ENCODE measurements around the gene SMIM11.
"Not testable (repeated sequence)": the region's sequence is repeated elsewhere in the genome, so short reads cannot be mapped to it uniquely, and the experiment has no call there.

Gene SMIM11

GRCh38 chr21:34355570-34355969 is 19.7 kb upstream of the SMIM11 start:
- DNase-seq (ENCODE audit: low read depth) = no peak

GRCh38 chr21:34357889-34358288 is 17.4 kb upstream of the SMIM11 start:
- DNase-seq (ENCODE audit: low read depth) = no peak

- no peak for DNase-seq (ENCODE audit: low read depth)
Observed at GRCh38 chr21:34358866-34359265, 16.4 kb upstream of the SMIM11 start.

- DNase-seq (ENCODE audit: low read depth) = no peak
Observed at GRCh38 chr21:34360488-34361241, 14.6 kb upstream of the SMIM11 start.

GRCh38 chr21:34362136-34362444 is 13.2 kb upstream of the SMIM11 start:
- no peak for DNase-seq (ENCODE audit: low read depth)

GRCh38 chr21:34362670-34363069 is 12.6 kb upstream of the SMIM11 start:
- no peak for DNase-seq (ENCODE audit: low read depth)

- DNase-seq (ENCODE audit: low read depth) = no peak
Observed at GRCh38 chr21:34363733-34364132, 11.6 kb upstream of the SMIM11 start, which contains the start of gene KCNE2. Gene KCNE2 (plus strand): TSS chr21:34364006. CDS start chr21:34370479, 6,473 bp downstream.

GRCh38 chr21:34364921-34365320 is 10.4 kb upstream of the SMIM11 start:
- DNase-seq (ENCODE audit: low read depth) = no peak

GRCh38 chr21:34365809-34366208 is 9.5 kb upstream of the SMIM11 start:
- DNase-seq (ENCODE audit: low read depth) = no peak

GRCh38 chr21:34367320-34367935 is 7.9 kb upstream of the SMIM11 start:
- DNase-seq (ENCODE audit: low read depth) = no peak

- no peak for DNase-seq (ENCODE audit: low read depth)
Observed at GRCh38 chr21:34369741-34370140, 5.6 kb upstream of the SMIM11 start.

- no peak for DNase-seq (ENCODE audit: low read depth)
Observed at GRCh38 chr21:34372321-34372720, 3.0 kb upstream of the SMIM11 start.

- not testable (repeated sequence) for DNase-seq (ENCODE audit: low read depth)
Observed at GRCh38 chr21:34374462-34374861, 845 bp upstream of the SMIM11 start.

- DNase-seq (ENCODE audit: low read depth) = not testable (repeated sequence)
Observed at GRCh38 chr21:34375619-34375972, 289 bp downstream of the SMIM11 start.

GRCh38 chr21:34383138-34383537 is 7.8 kb downstream of the SMIM11 start:
- DNase-seq (ENCODE audit: low read depth) = not testable (repeated sequence)

- not testable (repeated sequence) for DNase-seq (ENCODE audit: low read depth)
Observed at GRCh38 chr21:34383724-34384415, 8.6 kb downstream of the SMIM11 start.

- not testable (repeated sequence) for DNase-seq (ENCODE audit: low read depth)
Observed at GRCh38 chr21:34400522-34400921, 25.2 kb downstream of the SMIM11 start.

- not testable (repeated sequence) for DNase-seq (ENCODE audit: low read depth)
Observed at GRCh38 chr21:34404742-34405141, 29.4 kb downstream of the SMIM11 start.

- DNase-seq (ENCODE audit: low read depth) = not testable (repeated sequence)
Observed at GRCh38 chr21:34405686-34406085, 30.4 kb downstream of the SMIM11 start.

GRCh38 chr21:34406102-34406501 is 30.8 kb downstream of the SMIM11 start:
- not testable (repeated sequence) for DNase-seq (ENCODE audit: low read depth)

GRCh38 chr21:34406676-34407075 is 31.4 kb downstream of the SMIM11 start:
- DNase-seq (ENCODE audit: low read depth) = not testable (repeated sequence)

GRCh38 chr21:34407294-34407693 is 32.0 kb downstream of the SMIM11 start:
- DNase-seq (ENCODE audit: low read depth) = not testable (repeated sequence)

- not testable (repeated sequence) for DNase-seq (ENCODE audit: low read depth)
Observed at GRCh38 chr21:34417448-34418077, 42.3 kb downstream of the SMIM11 start.

Data from stimulated activated CD8-positive, alpha-beta memory T cell treated with anti-CD3 and anti-CD28 coated beads, Interleukin-12 subunit alpha, Interleukin-12 subunit beta, amount 100 ng/mL, for 4 hours (primary cell).